GM21717 (cell line): ENCODE data around the gene PATE1.

Experiments
- ATAC-seq: cut with Tn5 transposase; IDR thresholded peaks from one replicate; pipeline ENCODE4 v1.9.1; 2021; ENCODE audit warnings: mild to moderate bottlenecking, moderate library complexity; ENCODE audit not compliant: unreplicated experiment

PATE1 gene

DNA sequence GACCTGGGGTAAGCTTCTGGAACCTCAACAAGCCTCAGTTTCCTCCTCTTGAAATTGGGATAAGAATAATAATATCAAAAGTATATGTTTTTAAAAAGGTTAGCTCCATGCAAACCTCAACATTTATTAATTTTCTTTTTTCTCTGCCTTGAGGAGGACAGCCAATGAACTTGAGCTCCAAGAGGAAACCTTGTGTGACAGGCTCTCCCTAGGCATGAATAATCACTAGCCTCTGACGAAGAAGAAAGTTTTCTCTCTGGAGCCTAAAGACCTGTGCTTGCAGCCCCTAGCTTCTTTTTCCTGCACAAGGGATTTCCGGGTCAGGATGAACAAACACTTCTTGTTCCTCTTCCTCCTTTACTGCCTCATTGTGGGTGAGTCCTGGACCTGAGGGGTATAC is 41.7 kb downstream of the PATE1 start, which contains the start of gene PATE3:
Gene PATE3 (plus strand): TSS at position 301 of the 400 bp plus-strand sequence. CDS start 25 bp downstream, at position 326.
- no peak for ATAC-seq

- ATAC-seq: no peak
Measured at GRCh38 chr11:125790825-125791224, 44.7 kb downstream of the PATE1 start.

GRCh38 chr11:125797641-125798040 is 51.6 kb downstream of the PATE1 start:
- ATAC-seq: no peak
